ENCODE results near the gene ZNF385C. TPM values are rescaled to one million over a fixed set of nuclear protein-coding genes. Genes with fewer than 3 reads are reported as not detected.

ZNF385C gene
- total and polyA plus RNA-seq, 8 donors = 0.31 to 3.8 (median 2.7) TPM

- H3K4me1 ChIP-seq = peaks cover 13 to 27% of the 10 kb centered on the region in 2 donors
- peak in 1 of 4 donors; percentile 69 for DNase-seq
- TF ChIP-seq CTCF (IDR thresholded peaks at IDR 0.05) = no peak
- no peaks in the 10 kb centered on the region for H3K27me3 ChIP-seq
- H3K27ac ChIP-seq = peak overlapping the region; percentile 90 to 91
- ATAC-seq = no peak
- peaks cover 0 to 40% of the 10 kb centered on the region in 2 donors for H3K36me3 ChIP-seq
- no peak overlapping the region for H3K4me3 ChIP-seq
- intact Hi-C loops (cut with DNase I) = loop anchor here in 1 of 2 donors (10.0 kb wide), 1 partner anchor 89 kb away; the partner anchor contains the start of gene NKIRAS2
- H3K9me3 ChIP-seq = no peaks in the 10 kb centered on the region
Measured at GRCh38 chr17:42113293-42114069, 15.2 kb upstream of the ZNF385C start.

- TF ChIP-seq CTCF (IDR thresholded peaks at IDR 0.05) = no peak
- Histone ChIP-seq H3K9me3 (no peaks in the 10 kb centered on the region), H3K4me3 (peak within 1 kb of the TSS; percentile 39 to 55), H3K36me3 (peaks cover 0 to 35% of the 10 kb centered on the region in 2 donors), H3K27ac (peak within 1 kb of the TSS; percentile 90 to 91), H3K27me3 (no peaks in the 10 kb centered on the region), H3K4me1 (peaks cover 13 to 32% of the 10 kb centered on the region in 2 donors)
- ATAC-seq (peak; percentile 90), DNase-seq (peak; percentile 70 to 87 (median 84))
- intact Hi-C loops (cut with DNase I) = loop anchor here in 1 of 2 donors (10.0 kb wide), 1 partner anchor 88 kb away; the partner anchor contains the start of gene NKIRAS2
Measured at GRCh38 chr17:42112552-42113176, 14.4 kb upstream of the ZNF385C start, which contains the start of gene DHX58. Gene DHX58, minus strand, starts transcription at chr17:42112714. Its CDS starts 822 bp downstream, at chr17:42111892.

GRCh38 chr17:42111871-42112551, 13.7 kb upstream of the ZNF385C start:
- H3K27ac ChIP-seq = peak overlapping the region; percentile 90 to 91
- DNase-seq (peak in 1 of 4 donors; percentile 74), ATAC-seq (peak; percentile 48)
- intact Hi-C loops (cut with DNase I) = loop anchor here in 1 of 2 donors (10.0 kb wide), 1 partner anchor 87 kb away; the partner anchor contains the start of gene NKIRAS2
- peaks cover 13 to 35% of the 10 kb centered on the region in 2 donors for H3K4me1 ChIP-seq
- H3K36me3 ChIP-seq = peaks cover 0 to 29% of the 10 kb centered on the region in 2 donors
- H3K4me3 ChIP-seq = peak overlapping the region; percentile 39 to 55
- H3K9me3 ChIP-seq = no peaks in the 10 kb centered on the region
- no peak for TF ChIP-seq CTCF (IDR thresholded peaks at IDR 0.05)
- no peaks in the 10 kb centered on the region for H3K27me3 ChIP-seq

- intact Hi-C loops (cut with DNase I) = loop anchor here in 1 of 2 donors (10.0 kb wide), 1 partner anchor 86 kb away; the partner anchor contains the start of gene NKIRAS2
- Histone ChIP-seq H3K9me3 (no peaks in the 10 kb centered on the region), H3K36me3 (peaks cover 0 to 26% of the 10 kb centered on the region in 2 donors), H3K27ac (peak overlapping the region in 1 of 2 donors; percentile 90), H3K4me1 (peaks cover 13 to 29% of the 10 kb centered on the region in 2 donors), H3K27me3 (no peaks in the 10 kb centered on the region), H3K4me3 (peak overlapping the region in 1 of 2 donors; percentile 55)
- no peak for ATAC-seq
- DNase-seq = peak in 1 of 4 donors; percentile 79
- no peak for TF ChIP-seq CTCF (IDR thresholded peaks at IDR 0.05)
Measured at GRCh38 chr17:42111265-42111636, 13.0 kb upstream of the ZNF385C start.

All from left lung (tissue), 10 donors.